ENCODE measurements around the gene LSR.

- no peak for TF ChIP-seq CTCF (optimal IDR thresholded peaks at IDR 0.05 in 1 of 3, IDR thresholded peaks at IDR 0.05 in 1 of 3, conservative IDR thresholded peaks at IDR 0.05 in 1 of 3; ENCODE audit: extremely low read depth in 1 of 3, insufficient read depth in 2 of 3, low read length in 3 of 3)
- TF ChIP-seq EZH2 (IDR thresholded peaks at IDR 0.05; ENCODE audit: low read length) = no peak
Observed at GRCh38 chr19:35270381-35270811, 21.6 kb downstream of the LSR start.
